Breast epithelium (tissue), 4 donors: Measurements from ENCODE around the gene VPS13D. TPM values are rescaled to one million over a fixed set of nuclear protein-coding genes. Genes with fewer than 3 reads are reported as not detected.

Source experiments
- DNase-seq, 2 donors: peaks; one replicate each; pipeline ENCODE4 v3.0.0-alpha.2; 2019; ENCODE audit warnings: low spot score in 2 of 2
- H3K27ac ChIP-seq, 2 donors: fragments of 200-600 bp; sonication (generic) in 1 of 2; one replicate each; pipeline ENCODE4 v1.5.1; 2016 to 2019; ENCODE audit warnings: mild to moderate bottlenecking in 1 of 2
- H3K27me3 ChIP-seq, 2 donors: fragments of 200-600 bp; sonication (generic) in 1 of 2; one replicate each; pipeline versions ENCODE4 v1.5.1 to v1.6.0; 2017 to 2019; ENCODE audit warnings: control low read depth in 1 of 2, mild to moderate bottlenecking in 1 of 2
- H3K36me3 ChIP-seq: fragments of 200-600 bp; one replicate; pipeline ENCODE4 v1.5.1; 2019
- H3K4me1 ChIP-seq, 2 donors: fragments of 200-600 bp; sonication (generic); one replicate each; pipeline ENCODE4 v1.5.1; 2016 to 2019; ENCODE audit warnings: control low read depth in 1 of 2
- H3K4me3 ChIP-seq, 3 donors: fragments of 200-600 bp; sonication (generic); 1 replicate in 2 of 3; 2 replicates in 1 of 3; pipeline ENCODE4 v1.5.1; 2016 to 2019; ENCODE audit warnings: mild to moderate bottlenecking in 3 of 3, moderate library complexity in 2 of 3
- H3K9me3 ChIP-seq, 2 donors: fragments of 200-600 bp; sonication (generic) in 1 of 2; one replicate each; pipeline ENCODE4 v1.5.1; 2016 to 2019; ENCODE audit warnings: control low read depth in 1 of 2
- POLR2A ChIP-seq: fragments of 450-650 bp; IDR thresholded peaks from one replicate; pipeline ENCODE4 v1.6.1; 2016; ENCODE audit warnings: antibody characterized with exemption, mild to moderate bottlenecking, moderate library complexity
- POLR2AphosphoS5 ChIP-seq, 3 donors: sonication (generic); formaldehyde crosslinking; IDR thresholded peaks; one replicate each; pipeline ENCODE4 v1.6.1; 2017; ENCODE audit warnings: antibody characterized with exemption in 3 of 3
- intact Hi-C: fragments of 100-400 bp; cut with DNase I; formaldehyde crosslinking; loops from one replicate; pipeline ENCODE4 v1.15.1; 2023; ENCODE audit warnings: low total_unique reads
- total RNA-seq, 3 donors: library from RNA; depleted of rRNA; stranded (reverse); fragments of >200 nt; gene quantifications; one replicate each; pipeline ENCODE4 v1.1.0, GENCODE V29; 2016
- TF ChIP-seq, protein P1 (sequence below), 3 donors: fragments of 450-650 bp; IDR thresholded peaks; one replicate each; pipeline ENCODE4 v1.5.1; 2016 to 2017; ENCODE audit warnings: antibody characterized with exemption in 3 of 3, mild to moderate bottlenecking in 3 of 3, moderate library complexity in 3 of 3

The VPS13D gene
- total RNA-seq, 3 donors from 2014 or later, result 73.9 to 115 (median 96.4) TPM

DNA sequence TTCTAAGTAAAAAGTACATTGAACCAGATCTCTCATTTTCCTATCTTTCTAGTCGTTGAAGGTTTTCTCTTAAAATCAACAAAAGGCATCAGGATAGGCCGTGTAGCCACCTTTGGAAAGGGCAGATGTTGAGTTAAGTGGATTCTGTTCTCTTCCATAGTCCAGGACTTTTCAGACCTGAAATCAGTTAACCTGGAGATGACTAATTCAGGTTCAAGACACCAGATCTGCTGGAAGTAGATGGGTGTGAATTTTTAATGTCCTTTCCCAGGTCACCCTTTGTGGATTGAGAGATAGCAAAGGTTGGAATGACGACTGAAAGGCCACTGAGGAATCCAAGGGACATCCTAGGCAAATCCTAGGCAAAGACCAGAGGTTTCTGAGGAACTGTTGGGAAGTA, 215.4 kb downstream of the VPS13D start:
- no peak for DNase-seq
- Histone ChIP-seq H3K36me3 (no peaks in the 10 kb centered on the region), H3K27me3 (no peaks in the 10 kb centered on the region), H3K4me3 (no peak overlapping the region), H3K9me3 (no peaks in the 10 kb centered on the region), H3K27ac (peak overlapping the region in 1 of 2 donors; percentile 48), H3K4me1 (peaks cover 6 to 29% of the 10 kb centered on the region in 2 donors)
- intact Hi-C loops, result no loop called here
- TF ChIP-seq, protein P1, sequence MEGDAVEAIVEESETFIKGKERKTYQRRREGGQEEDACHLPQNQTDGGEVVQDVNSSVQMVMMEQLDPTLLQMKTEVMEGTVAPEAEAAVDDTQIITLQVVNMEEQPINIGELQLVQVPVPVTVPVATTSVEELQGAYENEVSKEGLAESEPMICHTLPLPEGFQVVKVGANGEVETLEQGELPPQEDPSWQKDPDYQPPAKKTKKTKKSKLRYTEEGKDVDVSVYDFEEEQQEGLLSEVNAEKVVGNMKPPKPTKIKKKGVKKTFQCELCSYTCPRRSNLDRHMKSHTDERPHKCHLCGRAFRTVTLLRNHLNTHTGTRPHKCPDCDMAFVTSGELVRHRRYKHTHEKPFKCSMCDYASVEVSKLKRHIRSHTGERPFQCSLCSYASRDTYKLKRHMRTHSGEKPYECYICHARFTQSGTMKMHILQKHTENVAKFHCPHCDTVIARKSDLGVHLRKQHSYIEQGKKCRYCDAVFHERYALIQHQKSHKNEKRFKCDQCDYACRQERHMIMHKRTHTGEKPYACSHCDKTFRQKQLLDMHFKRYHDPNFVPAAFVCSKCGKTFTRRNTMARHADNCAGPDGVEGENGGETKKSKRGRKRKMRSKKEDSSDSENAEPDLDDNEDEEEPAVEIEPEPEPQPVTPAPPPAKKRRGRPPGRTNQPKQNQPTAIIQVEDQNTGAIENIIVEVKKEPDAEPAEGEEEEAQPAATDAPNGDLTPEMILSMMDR (IDR thresholded peaks at IDR 0.05), result no peak
- no peak for TF ChIP-seq POLR2AphosphoS5 (IDR thresholded peaks at IDR 0.05)
- no peak for TF ChIP-seq POLR2A

DNA sequence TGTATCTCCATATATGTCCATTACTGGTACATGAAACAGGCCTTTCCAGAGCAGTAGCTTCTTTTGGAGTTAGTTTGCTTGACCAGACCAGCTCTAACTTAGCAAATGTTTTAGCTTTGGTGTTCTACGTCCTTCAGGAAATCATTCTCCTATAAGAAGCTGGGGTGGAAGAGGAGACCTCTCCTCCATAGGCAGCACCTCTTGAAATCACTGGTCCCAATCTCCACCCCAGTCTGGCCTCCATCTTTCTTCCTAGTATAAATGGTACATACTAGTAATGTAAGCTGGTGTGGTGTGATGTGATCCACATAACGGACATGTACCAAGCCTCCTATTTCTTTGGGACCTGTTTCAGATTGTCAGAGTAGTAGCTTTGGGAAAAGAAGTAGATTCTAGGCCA, 216.8 kb downstream of the VPS13D start:
- Histone ChIP-seq H3K4me3 (no peak overlapping the region), H3K4me1 (peaks cover 6 to 35% of the 10 kb centered on the region in 2 donors), H3K36me3 (no peaks in the 10 kb centered on the region), H3K9me3 (no peaks in the 10 kb centered on the region), H3K27me3 (no peaks in the 10 kb centered on the region), H3K27ac (peak overlapping the region; percentile 83 to 93)
- intact Hi-C loops, result no loop called here
- DNase-seq, result no peak
- TF ChIP-seq, protein P1 (IDR thresholded peaks at IDR 0.05), result no peak
- TF ChIP-seq POLR2AphosphoS5 (IDR thresholded peaks at IDR 0.05) (no peak), POLR2A (no peak)

DNA sequence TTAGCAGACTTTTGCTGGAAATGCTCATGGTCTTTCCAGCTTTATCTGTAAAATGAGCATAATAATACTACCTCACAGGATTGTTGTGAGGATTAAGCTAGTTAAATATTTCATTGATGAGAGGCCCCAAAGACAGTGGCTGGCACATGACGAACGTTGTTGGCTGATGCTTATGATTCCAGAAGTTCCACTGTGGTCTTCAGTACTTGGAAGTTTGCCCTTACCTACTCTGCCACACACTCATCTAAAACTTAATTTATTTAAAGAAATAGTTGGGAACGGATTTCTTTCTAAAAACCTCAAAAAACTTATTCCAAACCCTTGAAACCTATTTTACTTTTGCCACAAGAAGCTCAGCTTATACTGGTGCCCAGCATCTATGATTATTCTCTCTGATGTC, 217.5 kb downstream of the VPS13D start:
- peak in 1 of 2 donors; percentile 76 for DNase-seq
- H3K36me3 ChIP-seq, result no peaks in the 10 kb centered on the region
- intact Hi-C loops, result no loop called here
- peak overlapping the region; percentile 83 to 93 for H3K27ac ChIP-seq
- H3K9me3 ChIP-seq, result no peaks in the 10 kb centered on the region
- H3K4me3 ChIP-seq, result no peak overlapping the region
- H3K27me3 ChIP-seq, result no peaks in the 10 kb centered on the region
- TF ChIP-seq, protein P1 (IDR thresholded peaks at IDR 0.05), result no peak
- TF ChIP-seq POLR2AphosphoS5 (IDR thresholded peaks at IDR 0.05) (no peak), POLR2A (no peak)
- H3K4me1 ChIP-seq, result peaks cover 6 to 42% of the 10 kb centered on the region in 2 donors

DNA sequence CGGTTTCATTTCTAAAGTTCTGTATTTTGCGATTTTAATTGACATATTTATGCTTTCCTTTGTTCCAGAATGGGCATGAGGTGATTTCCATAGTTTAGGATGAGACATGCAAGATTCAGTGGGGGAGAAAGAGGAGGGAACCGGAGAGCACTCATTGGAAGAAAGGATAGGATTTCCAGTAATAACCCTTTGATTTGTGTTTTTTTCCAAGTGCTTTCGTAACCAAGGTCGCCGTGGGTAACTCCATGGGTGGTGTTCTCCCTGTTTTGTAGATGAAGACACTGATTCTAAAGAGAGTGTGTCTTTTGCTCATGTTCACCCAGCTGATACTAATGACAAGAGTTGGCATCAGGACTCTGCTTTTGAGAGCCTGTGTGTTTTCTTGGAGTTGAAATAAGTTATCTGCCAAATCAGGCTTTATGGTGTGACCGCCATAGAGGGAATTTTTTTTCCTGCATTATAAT, 218.1 kb downstream of the VPS13D start:
- H3K27ac ChIP-seq, result peak overlapping the region; percentile 83 to 93
- peak in 1 of 2 donors; percentile 56 for DNase-seq
- intact Hi-C loops, result no loop called here

DNA sequence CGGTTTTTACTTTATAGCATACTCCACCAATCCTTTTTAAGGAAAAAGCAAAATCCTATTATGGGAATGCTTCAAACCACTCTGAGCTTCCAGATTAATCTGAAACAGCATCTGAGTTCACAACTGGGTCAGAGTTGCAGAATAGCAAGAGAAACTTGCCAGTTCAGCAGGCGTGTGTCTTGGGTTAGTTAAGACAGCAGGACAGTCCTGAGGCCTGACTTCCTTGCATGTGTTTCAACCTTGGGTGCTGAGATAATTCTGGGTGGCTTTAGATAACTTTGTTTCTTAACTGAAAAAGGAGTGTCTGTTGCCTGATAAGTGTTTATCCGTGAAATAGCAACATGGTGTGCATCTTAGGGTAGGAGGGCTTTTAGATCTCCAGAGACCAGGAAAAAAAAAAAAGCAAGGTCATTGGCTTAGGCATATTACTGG, 218.9 kb downstream of the VPS13D start:
- H3K36me3 ChIP-seq, result no peaks in the 10 kb centered on the region
- TF ChIP-seq POLR2AphosphoS5 (IDR thresholded peaks at IDR 0.05) (peak in 2 of 3 donors; percentile 16 to 34), POLR2A (no peak)
- peaks cover 7 to 50% of the 10 kb centered on the region in 2 donors for H3K4me1 ChIP-seq
- no peaks in the 10 kb centered on the region for H3K9me3 ChIP-seq
- intact Hi-C loops, result no loop called here
- peak overlapping the region; percentile 83 to 93 for H3K27ac ChIP-seq
- no peaks in the 10 kb centered on the region for H3K27me3 ChIP-seq
- H3K4me3 ChIP-seq, result no peak overlapping the region
- peak in 1 of 2 donors; percentile 66 for DNase-seq

More for the DNA sequence above, 218.1 kb downstream of the VPS13D start:
- H3K4me3 ChIP-seq, result no peak overlapping the region
- H3K9me3 ChIP-seq, result no peaks in the 10 kb centered on the region
- H3K36me3 ChIP-seq, result no peaks in the 10 kb centered on the region
- no peaks in the 10 kb centered on the region for H3K27me3 ChIP-seq
- TF ChIP-seq, protein P1 (IDR thresholded peaks at IDR 0.05), result no peak
- TF ChIP-seq POLR2AphosphoS5 (IDR thresholded peaks at IDR 0.05), result peak in 2 of 3 donors; percentile 43 to 63
- H3K4me1 ChIP-seq, result peaks cover 6 to 44% of the 10 kb centered on the region in 2 donors
